GM12878 (cell line): ENCODE results near the gene IRF6. TPM values are rescaled to one million over a fixed set of nuclear protein-coding genes. Genes with fewer than 3 reads are reported as not detected.

Experiments used
- BACH1 ChIP-seq: fragments of 450-650 bp; IDR thresholded peaks from 2 replicates; pipeline ENCODE4 v1.6.1; 2017; ENCODE audit warnings: mild to moderate bottlenecking, borderline replicate concordance
- CHD2 ChIP-seq: IDR thresholded peaks from 2 replicates; pipeline ENCODE4 v1.6.1; 2011; ENCODE audit warnings: low read depth, low read length, improper control_type of control experiment, borderline replicate concordance
- CHD4 ChIP-seq: fragments of 200-600 bp; sonication (generic); IDR thresholded peaks from 2 replicates; pipeline ENCODE4 v1.6.1; 2016; ENCODE audit warnings: mild to moderate bottlenecking
- ESRRA ChIP-seq: IDR thresholded peaks from 2 replicates; pipeline ENCODE4 v1.6.1; 2012; ENCODE audit warnings: mild to moderate bottlenecking, low read length, improper control_type of control experiment
- FOXK2 ChIP-seq: fragments of 450-650 bp; IDR thresholded peaks from 2 replicates; pipeline ENCODE4 v1.6.1; 2017; ENCODE audit warnings: mild to moderate bottlenecking, moderate library complexity
- HDAC2 ChIP-seq: fragments of 200-600 bp; sonication (generic); IDR thresholded peaks from 2 replicates; pipeline ENCODE4 v1.6.1; 2017
- HDGF ChIP-seq: fragments of 450-650 bp; IDR thresholded peaks from 2 replicates; pipeline ENCODE4 v1.6.1; 2016; ENCODE audit warnings: antibody characterized with exemption
- LARP7 ChIP-seq: fragments of 450-650 bp; IDR thresholded peaks from 2 replicates; pipeline ENCODE4 v1.6.1; 2017; ENCODE audit warnings: mild to moderate bottlenecking
- MXI1 ChIP-seq: fragments of 150-350 bp; IDR thresholded peaks from 2 replicates; pipeline ENCODE4 v1.6.1; 2011; ENCODE audit warnings: low read depth, mild to moderate bottlenecking, inconsistent platforms, low read length, improper control_type of control experiment
- NRF1 ChIP-seq: conservative IDR thresholded peaks from 2 replicates; pipeline ENCODE4 v1.6.1; 2011; ENCODE audit warnings: mild to moderate bottlenecking, low read depth, low read length, improper control_type of control experiment
- POLR2AphosphoS2 ChIP-seq: IDR thresholded peaks from 2 replicates; pipeline ENCODE4 v1.6.1; 2011; ENCODE audit warnings: low read depth, mild to moderate bottlenecking, low read length, improper control_type of control experiment, moderate library complexity
- RAD21 ChIP-seq: IDR thresholded peaks from 2 replicates; pipeline ENCODE4 v1.6.1; 2011; ENCODE audit warnings: mild to moderate bottlenecking, low read depth, low read length, moderate library complexity; ENCODE audit not compliant: insufficient read depth
- RUNX3 ChIP-seq: IDR thresholded peaks from 2 replicates; pipeline ENCODE4 v1.6.1; 2012; ENCODE audit warnings: low read length, inconsistent platforms
- SIN3A ChIP-seq: IDR thresholded peaks from 2 replicates; pipeline ENCODE4 v1.6.1; 2012; ENCODE audit warnings: low read depth, low read length, improper control_type of control experiment
- TCF12 ChIP-seq: IDR thresholded peaks from 2 replicates; pipeline ENCODE4 v1.6.1; 2011; ENCODE audit warnings: low read depth, mild to moderate bottlenecking, low read length
- TCF3 ChIP-seq: IDR thresholded peaks from 2 replicates; pipeline ENCODE4 v1.6.1; 2012; ENCODE audit warnings: low read depth, mild to moderate bottlenecking, low read length, borderline replicate concordance; ENCODE audit not compliant: insufficient read depth
- polyA plus RNA-seq, 11 experiments: library from polyadenylated mRNA; depleted of rRNA in 4 of 11; unstranded in 6 of 11; stranded (reverse) in 5 of 11; fragments of >200 nt; fragmentation: Nextera tagmentation in 4 of 11; fragmentation: Illumina TruSeq in 1 of 11; extraction: Ambion mirVana in 4 of 11; extraction: Trizol in 1 of 11; gene quantifications; 1 replicate in 1 of 11; 2 replicates in 10 of 11; pipeline versions ENCODE4 v1.2.1 to v1.2.3, GENCODE V29; 2011 to 2016; ENCODE audit warnings: inconsistent platforms in 2 of 11, missing spikeins in 2 of 11, low read depth in 1 of 11
- total RNA-seq, 4 experiments: library from RNA; depleted of rRNA in 3 of 4; stranded (reverse); fragments of >200 nt in 3 of 4; fragmentation: Illumina TruSeq in 1 of 4; extraction: Trizol in 1 of 4; gene quantifications; 2 replicates each; pipeline versions ENCODE4 v1.2.1 to v1.2.3, GENCODE V29; 2013 to 2021
- TF ChIP-seq, protein P1 (sequence below): IDR thresholded peaks from 2 replicates; pipeline ENCODE4 v1.6.1; 2012; ENCODE audit warnings: mild to moderate bottlenecking, low read depth, low read length
- TF ChIP-seq, protein P2 (sequence below): fragments of 450-650 bp; IDR thresholded peaks from 2 replicates; pipeline ENCODE4 v1.6.1; 2016; ENCODE audit warnings: mild to moderate bottlenecking
- TF ChIP-seq, protein P3 (sequence below): IDR thresholded peaks from 2 replicates; pipeline ENCODE4 v1.6.1; 2012; ENCODE audit warnings: low read depth, low read length, improper control_type of control experiment
- TF ChIP-seq, protein P4 (sequence below): IDR thresholded peaks from 2 replicates; pipeline ENCODE4 v1.6.1; 2012; ENCODE audit warnings: low read length, inconsistent platforms
- TF ChIP-seq, protein P5 (sequence below), 3 experiments: IDR thresholded peaks in 2 of 3; conservative IDR thresholded peaks in 1 of 3; 2 replicates each; pipeline ENCODE4 v1.5.1; 2011; ENCODE audit warnings: low read depth in 3 of 3, low read length in 3 of 3, mild to moderate bottlenecking in 3 of 3, control low read depth in 2 of 3, moderate library complexity in 2 of 3, inconsistent platforms in 1 of 3, mixed read lengths in 1 of 3; ENCODE audit not compliant: control insufficient read depth in 2 of 3, insufficient read depth in 1 of 3; ENCODE audit errors: extremely low read depth in 1 of 3

Gene IRF6
- total and polyA plus RNA-seq, 10 of the 15 experiments (the other 5 are each of a cell fraction or from before 2014, with no cell fraction given): 0.04 to 0.50 (median 0.09) TPM; not detected in 1

DNA sequence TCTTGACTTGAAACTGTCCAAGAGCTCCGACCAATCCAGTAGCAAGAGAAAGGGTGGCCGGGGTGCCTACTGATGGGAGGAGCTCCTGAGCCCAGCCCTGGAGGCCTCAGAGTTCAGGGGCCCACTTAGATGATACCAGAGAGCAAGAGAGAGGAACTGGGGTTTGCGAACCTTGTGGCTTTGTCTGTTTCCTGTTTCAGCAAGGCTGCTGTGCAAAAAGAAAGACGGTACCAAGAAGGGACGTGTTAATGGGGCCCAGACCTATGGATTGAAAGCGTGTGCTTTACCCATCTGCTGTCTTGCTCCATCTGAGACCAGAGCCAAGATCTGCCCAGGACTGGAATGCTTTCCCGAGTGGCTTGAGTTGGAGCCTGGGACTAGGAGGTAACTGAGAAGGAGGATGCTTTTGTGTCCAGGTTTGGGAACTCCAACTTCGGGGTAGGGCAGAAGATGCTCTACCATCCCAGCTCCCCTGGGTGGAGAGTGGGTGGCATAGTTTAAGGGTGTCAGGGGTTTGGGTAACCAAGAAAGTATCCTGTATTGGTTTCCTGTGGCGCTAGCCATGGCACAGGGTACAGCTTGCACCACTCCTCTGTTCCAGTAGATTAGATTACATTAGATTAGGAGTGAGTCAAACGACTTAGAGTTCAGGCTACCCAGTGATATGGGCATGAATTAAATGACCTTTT, 49.9 kb downstream of the IRF6 start, which contains the start of gene TRAF3IP3 (continued):
- TF ChIP-seq, protein P1, sequence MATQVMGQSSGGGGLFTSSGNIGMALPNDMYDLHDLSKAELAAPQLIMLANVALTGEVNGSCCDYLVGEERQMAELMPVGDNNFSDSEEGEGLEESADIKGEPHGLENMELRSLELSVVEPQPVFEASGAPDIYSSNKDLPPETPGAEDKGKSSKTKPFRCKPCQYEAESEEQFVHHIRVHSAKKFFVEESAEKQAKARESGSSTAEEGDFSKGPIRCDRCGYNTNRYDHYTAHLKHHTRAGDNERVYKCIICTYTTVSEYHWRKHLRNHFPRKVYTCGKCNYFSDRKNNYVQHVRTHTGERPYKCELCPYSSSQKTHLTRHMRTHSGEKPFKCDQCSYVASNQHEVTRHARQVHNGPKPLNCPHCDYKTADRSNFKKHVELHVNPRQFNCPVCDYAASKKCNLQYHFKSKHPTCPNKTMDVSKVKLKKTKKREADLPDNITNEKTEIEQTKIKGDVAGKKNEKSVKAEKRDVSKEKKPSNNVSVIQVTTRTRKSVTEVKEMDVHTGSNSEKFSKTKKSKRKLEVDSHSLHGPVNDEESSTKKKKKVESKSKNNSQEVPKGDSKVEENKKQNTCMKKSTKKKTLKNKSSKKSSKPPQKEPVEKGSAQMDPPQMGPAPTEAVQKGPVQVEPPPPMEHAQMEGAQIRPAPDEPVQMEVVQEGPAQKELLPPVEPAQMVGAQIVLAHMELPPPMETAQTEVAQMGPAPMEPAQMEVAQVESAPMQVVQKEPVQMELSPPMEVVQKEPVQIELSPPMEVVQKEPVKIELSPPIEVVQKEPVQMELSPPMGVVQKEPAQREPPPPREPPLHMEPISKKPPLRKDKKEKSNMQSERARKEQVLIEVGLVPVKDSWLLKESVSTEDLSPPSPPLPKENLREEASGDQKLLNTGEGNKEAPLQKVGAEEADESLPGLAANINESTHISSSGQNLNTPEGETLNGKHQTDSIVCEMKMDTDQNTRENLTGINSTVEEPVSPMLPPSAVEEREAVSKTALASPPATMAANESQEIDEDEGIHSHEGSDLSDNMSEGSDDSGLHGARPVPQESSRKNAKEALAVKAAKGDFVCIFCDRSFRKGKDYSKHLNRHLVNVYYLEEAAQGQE: no peak
- TF ChIP-seq POLR2AphosphoS2 (no peak), TCF12 (no peak), ESRRA (no peak), NRF1 (no peak), TCF3 (no peak), CHD2 (no peak), BACH1 (no peak; the same call in 1 of the 2 replicates), FOXK2 (no peak), RAD21 (no peak), HDAC2 (no peak), HDGF (no peak), MXI1 (no peak), SIN3A (no peak), LARP7 (0 out of 2 replicates have a peak, but pooled peaks have one; percentile 33), CHD4 (no peak), RUNX3 (peak; percentile 96)
- TF ChIP-seq, protein P2, sequence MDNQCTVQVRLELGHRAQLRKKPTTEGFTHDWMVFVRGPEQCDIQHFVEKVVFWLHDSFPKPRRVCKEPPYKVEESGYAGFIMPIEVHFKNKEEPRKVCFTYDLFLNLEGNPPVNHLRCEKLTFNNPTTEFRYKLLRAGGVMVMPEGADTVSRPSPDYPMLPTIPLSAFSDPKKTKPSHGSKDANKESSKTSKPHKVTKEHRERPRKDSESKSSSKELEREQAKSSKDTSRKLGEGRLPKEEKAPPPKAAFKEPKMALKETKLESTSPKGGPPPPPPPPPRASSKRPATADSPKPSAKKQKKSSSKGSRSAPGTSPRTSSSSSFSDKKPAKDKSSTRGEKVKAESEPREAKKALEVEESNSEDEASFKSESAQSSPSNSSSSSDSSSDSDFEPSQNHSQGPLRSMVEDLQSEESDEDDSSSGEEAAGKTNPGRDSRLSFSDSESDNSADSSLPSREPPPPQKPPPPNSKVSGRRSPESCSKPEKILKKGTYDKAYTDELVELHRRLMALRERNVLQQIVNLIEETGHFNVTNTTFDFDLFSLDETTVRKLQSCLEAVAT: peak; percentile 99
- TF ChIP-seq, protein P3, sequence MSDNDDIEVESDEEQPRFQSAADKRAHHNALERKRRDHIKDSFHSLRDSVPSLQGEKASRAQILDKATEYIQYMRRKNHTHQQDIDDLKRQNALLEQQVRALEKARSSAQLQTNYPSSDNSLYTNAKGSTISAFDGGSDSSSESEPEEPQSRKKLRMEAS: no peak
- TF ChIP-seq, protein P4, sequence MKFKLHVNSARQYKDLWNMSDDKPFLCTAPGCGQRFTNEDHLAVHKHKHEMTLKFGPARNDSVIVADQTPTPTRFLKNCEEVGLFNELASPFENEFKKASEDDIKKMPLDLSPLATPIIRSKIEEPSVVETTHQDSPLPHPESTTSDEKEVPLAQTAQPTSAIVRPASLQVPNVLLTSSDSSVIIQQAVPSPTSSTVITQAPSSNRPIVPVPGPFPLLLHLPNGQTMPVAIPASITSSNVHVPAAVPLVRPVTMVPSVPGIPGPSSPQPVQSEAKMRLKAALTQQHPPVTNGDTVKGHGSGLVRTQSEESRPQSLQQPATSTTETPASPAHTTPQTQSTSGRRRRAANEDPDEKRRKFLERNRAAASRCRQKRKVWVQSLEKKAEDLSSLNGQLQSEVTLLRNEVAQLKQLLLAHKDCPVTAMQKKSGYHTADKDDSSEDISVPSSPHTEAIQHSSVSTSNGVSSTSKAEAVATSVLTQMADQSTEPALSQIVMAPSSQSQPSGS: no peak
- TF ChIP-seq, protein P5, sequence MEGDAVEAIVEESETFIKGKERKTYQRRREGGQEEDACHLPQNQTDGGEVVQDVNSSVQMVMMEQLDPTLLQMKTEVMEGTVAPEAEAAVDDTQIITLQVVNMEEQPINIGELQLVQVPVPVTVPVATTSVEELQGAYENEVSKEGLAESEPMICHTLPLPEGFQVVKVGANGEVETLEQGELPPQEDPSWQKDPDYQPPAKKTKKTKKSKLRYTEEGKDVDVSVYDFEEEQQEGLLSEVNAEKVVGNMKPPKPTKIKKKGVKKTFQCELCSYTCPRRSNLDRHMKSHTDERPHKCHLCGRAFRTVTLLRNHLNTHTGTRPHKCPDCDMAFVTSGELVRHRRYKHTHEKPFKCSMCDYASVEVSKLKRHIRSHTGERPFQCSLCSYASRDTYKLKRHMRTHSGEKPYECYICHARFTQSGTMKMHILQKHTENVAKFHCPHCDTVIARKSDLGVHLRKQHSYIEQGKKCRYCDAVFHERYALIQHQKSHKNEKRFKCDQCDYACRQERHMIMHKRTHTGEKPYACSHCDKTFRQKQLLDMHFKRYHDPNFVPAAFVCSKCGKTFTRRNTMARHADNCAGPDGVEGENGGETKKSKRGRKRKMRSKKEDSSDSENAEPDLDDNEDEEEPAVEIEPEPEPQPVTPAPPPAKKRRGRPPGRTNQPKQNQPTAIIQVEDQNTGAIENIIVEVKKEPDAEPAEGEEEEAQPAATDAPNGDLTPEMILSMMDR (IDR thresholded peaks at IDR 0.05 in 2 of 3, conservative IDR thresholded peaks at IDR 0.05 in 1 of 3; ENCODE audit: control insufficient read depth in 2 of 3, extremely low read depth in 1 of 3, insufficient read depth in 1 of 3, low read depth in 3 of 3, low read length in 3 of 3): no peak
